HG03175 (cell line): Measurements from ENCODE around the gene ERF.

Source experiments
- ATAC-seq: cut with Tn5 transposase; IDR thresholded peaks from one replicate; pipeline ENCODE4 v1.9.1; 2021; ENCODE audit warnings: mild to moderate bottlenecking, moderate library complexity; ENCODE audit not compliant: unreplicated experiment

The ERF gene

DNA sequence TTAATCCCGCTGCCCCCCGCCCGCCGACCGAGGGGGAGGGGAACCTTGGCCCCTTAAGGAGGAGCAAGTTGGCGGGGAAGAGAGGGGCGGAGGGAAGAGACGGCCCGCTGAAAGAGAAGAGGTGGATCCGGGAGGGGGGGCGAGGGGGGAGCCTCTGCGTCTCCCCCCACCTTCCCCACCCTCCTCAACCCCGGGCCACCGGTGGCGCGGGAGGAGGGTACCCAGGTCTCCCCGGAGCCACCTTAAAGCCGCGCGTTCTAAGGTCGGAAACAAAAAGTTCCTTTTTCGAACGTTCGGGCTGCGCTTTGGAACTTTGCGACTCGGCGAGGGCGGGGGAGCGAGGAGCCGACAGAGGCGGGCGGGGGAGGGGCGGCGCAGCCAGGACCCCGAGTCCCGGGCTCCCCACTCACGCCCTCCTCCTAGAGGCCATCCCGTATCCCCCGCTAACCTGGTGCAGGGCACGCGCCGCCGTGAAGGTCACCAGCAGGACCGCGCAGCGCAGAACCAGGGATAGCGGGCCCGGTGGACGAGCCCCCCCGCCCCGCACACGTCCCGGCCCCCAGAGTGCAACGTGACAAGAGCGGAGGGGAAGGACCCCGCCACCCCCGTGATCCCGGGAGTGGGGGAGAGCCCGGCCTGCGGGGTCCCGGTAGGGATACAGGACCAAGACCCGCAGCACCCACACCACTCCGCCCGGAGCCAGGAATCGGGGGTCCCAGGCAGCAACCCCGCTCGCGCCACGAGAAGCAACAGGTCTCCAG, 659 bp downstream of the ERF start:
- peak; percentile 27 for ATAC-seq

DNA sequence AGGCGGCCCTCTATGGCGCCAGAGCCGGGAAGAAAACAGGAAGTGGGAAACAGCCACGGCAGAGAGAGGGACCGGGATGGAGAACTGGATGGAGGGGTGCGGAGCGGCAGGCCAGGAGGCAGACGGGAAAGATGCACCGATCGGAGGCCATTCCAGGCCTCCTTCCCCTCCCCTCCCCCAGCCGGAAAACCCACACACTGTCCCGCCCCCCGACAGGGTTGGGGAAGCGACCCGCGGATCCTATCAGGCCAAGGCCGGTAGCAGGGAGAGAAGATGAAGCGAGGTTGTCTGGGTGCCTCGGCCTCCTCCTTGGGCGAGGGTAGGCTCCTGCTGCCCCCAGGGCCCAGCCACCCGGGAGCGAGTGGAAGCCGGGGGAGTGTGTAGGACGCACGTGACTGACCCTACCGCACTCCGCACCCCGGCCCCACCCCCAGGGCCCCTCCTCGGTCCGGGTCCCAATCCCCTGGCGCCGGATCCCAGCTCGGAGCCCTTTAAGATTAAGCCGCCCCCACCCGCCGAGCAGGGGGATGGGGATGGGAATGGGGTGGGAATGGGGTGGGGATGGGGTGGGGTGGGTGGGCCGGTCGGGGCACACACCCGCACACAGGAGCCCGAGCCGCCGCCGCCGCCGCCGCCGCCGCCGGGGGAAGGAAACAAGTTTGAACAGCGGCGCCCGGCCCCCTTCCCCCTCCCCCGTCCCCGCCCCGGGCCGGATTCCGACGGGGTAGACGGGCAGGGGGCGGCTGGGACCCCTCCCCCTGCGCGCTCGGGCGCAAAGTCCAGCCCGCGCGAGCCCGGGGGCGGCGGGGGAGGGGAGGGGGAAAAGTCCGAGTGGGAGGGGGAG, 1.5 kb downstream of the ERF start:
- peak; percentile 23 for ATAC-seq

DNA sequence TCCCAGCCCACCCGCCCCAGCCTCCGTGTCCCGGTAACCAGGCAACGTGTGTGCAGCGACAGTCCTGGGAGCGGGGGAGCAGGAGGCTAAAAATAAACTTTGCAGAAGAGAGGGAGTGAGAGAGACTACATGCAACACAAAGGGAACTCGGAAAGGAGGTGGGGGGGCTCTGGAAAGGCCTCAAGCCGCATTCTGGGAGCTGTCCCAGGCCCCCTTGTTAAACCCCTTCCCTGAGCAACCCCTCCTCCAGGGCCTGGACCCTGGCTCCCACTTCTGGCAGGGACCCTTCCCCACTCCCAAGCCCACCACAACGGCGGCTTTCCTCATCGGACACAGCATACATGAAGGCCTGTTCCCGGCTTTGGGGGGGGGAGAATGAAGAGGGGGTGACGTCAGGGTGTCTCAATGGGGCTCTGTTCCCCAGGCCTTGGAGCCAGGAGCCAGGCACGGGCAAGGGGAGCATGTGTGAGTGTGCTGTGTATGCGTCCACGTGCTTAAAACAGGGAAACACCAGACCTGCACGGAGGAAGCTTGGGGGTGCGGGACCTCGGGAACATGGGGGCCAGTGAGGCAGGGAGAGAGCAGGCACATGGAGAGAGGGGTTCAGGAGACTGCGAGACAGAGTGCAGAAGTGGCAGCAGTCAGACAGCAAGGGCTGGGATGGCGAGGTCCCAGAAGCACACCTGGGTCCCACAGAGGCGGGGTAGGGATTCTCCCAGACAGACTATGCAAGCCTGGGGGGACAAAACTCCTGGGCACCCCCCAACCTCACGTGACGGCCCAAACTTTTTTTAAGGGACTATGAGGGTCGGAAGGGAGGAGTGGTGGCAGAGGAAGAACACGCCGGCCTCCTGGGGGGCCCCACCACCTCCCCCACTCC, 2.3 kb downstream of the ERF start:
- no peak for ATAC-seq

DNA sequence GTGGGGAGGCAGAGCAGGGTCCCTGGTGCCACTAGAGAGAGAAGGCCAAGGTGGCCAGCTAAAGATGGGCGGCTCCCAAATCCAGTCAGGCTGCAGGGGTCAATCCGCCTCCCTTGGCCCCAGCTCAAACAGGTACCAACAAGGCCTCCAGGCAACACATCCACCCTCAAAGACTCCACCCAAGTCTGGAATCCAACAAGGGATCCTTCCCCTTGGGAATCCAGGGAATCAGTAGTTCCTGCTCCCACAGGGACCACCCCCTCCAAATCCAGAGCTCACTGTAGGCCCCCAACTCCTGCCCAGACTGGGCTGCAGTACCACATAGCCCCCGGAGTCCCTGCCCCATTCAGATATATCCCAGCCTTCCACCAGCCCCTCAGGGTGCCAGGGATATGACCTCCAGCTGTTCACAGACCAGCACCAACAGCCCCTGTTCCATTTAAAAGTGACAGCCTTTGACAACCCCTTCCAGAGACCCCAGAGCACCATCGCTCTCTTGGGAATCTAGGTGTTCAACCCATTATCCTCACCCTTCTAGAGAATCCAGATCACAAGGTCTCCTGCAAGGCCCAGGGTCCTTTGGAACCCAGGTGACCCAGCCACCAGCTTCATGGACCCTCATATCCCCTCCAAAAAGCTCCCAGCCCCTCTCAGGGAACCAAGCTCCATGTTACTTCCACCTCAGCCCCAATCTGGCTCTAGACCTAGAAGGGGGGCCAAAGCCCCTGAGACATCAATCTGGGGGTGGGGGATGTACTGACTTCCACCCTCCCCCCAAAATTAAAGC, 3.2 kb downstream of the ERF start:
- ATAC-seq: no peak

DNA sequence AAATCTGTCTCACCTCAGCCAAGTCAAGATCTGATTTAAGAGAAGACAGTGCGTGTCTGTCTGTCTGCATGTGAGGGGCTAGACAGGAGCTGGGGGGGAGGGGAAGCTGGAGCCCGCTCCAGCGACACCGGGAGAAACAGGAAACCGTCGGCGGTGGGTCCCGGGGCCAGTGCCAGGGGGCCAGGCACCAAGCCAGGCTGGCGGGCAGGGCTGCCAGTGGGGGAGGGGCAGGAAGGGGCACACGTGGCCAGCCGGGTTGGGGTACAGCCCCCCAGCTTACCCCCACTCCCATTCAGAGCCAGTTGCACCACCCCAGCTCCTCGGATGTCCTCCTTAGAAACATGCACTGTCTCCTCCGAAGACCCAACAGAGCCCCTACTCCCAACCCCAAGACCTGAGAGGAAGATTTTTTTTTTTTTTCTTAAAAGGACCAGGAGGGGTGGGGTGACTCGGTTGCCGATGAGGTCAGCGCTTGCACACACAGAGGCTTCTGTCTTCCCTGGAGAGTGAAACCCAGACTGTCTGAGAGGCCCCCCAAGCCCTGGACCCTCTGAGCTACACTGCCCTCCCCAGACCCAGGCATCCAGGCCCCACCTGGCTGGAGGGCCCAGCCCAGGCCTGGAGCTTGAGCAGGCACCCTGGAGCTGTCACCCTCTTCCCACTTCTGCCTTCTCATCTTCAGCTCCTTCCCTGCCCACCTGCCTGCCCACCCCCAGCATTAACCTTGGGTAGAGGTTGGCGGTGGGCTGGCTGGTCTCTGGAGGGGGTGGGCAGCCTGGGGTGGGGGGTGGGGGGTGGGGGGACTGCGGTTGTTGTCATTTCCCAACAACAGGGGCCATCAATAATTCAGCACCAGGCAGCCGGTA, 4.0 kb downstream of the ERF start:
- no peak for ATAC-seq

DNA sequence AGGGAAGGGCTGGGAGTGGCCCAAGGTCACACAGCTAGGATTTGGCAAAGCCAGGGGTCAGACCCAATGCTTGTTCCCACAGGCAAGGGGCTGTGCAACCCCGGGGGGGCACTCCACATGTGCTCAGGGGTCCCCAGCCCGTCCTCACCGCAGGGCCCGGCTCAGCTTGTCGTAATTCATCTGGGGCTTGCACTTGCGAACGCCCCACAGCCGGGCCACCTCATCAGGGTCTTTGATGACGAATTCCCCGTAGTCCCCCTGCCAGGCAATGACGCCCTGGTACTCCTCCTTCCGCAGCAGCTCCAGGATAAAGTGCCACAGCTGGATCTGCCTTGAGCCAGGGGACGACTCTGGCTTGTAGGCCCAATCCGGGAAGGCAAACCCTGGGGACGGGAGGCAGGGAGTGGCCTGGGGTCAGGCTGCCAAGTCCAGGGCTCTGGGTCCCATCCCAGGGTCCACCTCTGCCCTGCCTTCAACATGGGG, 4.7 kb downstream of the ERF start:
- no peak for ATAC-seq

DNA sequence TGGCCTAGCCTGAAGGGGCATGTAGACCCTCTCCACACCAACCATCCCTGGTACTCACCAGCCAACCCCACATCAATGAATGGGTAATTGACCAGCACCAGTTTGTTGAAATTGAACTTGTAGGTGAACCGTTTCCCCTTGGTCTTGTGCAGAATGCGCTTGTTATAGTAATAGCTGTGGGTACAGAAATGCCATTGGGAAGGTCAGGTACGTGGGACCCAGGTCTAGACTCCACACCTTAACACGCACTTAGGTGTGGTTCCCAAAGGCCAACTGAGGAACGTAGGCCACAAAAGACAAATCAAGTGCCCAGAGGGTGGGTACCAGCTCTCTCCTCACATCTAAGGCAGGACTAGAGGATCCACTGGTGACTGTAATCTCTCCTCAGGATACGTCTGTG, 5.2 kb downstream of the ERF start:
- ATAC-seq: no peak

DNA sequence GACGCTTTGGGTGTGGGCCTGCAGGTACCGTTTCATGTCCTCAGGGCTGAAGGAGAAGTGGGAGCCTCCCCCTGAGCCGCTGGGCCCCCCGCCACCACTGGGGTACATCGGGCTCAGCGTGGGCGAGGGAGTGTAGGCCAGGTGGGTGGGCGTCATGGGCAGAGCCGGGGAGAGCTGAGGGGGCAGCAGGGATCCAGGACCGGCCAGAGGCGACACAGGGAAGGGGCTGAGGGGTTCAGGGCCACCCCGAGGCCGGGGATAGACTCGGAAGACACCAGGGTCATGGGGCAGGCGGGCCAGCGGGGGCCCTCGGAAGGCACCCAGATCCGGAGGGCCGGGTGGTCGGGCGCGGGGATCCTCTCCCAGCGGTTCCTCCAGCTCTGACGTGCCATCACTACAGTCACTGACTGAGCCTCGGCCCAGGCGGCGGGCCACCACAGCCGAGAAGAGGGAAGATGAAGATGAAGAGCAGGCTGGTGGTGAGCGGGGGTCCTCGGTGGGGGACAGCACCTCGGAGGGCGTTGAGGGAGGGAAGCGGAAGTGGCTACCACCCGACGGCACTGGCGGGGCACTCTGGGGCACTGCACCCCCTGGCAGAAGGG, 5.7 kb downstream of the ERF start:
- ATAC-seq: no peak

DNA sequence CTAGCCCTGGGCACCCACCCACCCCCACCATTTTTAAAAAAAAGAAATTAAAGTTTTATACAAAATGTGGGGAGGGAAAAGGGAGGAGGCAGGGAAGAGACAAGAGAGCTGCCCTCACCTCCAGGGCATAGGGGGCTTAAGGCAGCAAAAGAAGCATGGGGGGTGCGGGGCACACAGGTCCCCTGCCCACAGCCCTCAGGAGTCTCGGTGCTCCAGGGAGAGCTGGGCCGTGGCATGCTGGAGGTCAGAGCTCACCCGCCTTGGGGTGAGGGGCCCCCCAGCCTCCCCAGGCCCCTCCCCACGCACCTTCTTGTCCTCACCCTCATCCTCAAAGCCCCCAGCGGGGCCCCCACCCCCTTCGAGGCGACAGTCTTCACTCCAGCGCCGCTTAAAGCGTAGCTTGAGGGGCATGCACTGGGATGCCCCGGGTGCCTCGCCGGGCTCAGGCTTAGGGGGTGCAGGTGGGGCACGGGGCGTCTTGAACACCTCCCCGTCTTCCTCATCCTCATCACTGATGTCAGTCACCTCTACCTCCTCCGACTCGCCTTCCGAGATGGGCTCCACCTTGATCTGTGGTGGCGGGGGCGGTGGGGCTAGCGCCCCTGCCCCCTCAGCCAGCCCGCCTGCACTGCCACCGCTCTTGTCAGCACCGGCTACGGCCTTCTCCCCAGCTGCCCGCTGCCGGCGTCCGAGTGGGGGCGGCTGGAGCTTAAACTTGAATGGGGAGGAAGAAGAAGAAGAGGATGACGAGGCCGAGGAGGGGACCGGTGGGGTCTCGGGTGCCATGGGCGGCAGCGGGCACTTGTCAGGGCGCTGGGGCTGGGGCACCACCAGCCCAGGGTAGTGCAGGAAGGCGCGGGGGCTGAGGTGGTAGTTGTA, 6.4 kb downstream of the ERF start:
- ATAC-seq: no peak

DNA sequence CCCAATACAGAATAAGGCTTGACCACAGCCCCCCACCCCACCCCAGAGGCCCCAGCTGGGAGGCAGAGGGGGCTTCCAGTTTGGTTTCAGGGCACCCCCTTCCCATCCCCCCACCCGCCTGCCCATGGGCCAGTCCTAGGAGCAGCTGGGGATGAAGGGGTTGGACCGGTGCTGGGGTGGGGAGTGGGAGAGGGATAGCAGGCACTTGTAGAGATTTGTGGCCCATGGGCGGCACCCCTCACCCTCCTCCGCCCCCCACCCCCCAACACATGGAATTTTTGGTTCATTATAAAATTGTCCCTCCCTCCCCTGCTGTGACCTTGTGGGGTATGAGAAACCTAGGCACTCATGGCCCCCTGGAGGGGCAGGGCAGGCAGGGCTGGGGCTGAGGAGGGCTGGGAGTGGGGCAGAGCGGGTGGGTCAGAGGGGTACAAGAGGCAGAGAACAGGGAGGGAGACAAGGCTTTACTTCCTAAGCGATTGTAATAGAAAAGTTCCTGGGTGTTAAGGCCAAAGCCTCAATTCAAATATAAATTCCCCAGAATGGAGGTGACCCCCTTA, 7.2 kb downstream of the ERF start:
- no peak for ATAC-seq

DNA sequence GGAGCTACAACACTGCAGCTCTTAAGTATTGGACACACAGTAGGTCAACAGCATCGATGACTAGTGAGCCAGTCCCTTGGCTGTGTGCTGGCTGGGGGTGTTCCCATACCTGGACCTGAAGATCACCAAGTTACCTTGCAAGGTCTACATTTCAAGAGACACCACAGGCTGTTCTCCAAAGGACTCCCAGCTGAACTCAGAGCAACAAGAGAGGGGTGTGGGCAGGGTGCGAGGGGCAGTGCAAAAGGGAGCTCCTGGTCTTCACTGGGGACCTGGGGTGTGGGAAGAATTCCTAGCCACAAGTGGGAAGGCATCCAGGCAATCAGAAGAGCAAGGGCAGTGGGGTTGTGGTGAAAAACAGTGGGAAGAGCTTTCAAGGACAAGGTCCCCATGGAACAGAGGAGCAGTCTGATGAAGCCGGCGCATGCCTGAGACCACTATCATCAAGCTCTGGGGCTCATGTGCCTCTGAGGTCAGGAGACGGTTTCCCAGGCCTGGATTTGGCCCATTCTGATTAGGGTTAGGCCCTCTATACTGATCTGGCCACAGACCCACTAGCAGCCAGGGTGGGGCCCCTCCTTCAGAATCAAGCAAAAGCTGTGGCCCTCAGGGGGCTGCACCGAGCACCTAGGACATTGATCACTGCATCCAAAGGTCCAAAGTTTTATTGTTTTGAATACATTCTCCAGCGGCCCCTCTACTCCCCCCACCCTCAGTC, 7.8 kb downstream of the ERF start:
- ATAC-seq: no peak

DNA sequence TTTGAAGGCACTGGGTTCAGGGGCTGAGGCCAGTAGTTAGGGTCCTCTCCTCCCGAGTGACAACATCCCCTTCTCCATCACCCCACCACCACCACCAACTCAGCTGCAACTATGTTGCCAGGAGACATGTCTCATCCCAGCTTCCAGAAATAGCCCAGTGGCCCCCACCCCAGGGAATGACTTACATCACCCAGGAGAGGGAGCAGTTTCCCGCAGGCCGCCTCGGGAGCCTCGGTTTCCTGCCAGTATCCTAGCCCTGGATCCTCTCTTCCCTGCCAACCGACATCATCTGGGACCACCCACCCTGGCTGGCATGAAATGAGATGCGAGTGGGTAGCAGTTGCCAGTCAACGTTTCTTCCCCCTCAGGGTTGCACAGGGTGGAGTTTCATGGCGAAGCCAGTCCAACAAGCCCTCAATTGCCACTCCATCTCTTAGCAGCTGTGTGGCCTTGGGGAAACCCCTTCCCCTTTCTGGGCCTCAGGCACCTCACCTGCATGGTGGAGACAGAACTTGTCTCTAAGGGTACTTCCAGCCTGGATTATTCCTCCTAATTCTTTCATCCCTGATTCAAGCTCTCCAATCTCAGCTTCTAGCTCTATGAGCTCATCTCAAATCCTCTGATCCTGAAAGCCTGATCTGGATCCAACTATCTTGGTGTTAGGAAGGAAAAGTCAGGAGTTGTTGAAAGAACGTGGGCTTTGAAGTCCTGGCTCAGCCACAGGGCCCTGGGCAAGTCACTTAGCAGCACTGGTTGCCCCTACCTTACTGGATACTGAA, 8.6 kb downstream of the ERF start:
- no peak for ATAC-seq

DNA sequence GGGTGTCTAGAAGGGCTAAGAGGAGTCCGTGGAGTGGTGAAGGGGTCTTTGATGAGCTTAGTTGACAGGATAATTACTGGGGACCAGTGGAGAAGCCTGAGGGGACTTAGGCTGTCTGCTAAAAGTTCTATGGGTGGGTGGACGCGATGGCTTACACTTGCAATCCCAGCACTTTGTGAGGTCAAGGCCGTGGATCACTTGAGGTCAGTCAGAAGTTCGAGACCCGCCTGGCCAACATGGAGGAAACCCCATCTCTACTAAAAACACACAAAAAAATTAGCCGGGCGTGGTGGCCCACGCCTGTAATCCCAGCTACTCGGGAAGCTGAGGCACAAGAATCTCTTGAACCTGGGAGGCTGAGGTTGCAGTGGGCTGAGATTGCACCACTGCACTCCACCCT, 9.7 kb downstream of the ERF start:
- no peak for ATAC-seq

DNA sequence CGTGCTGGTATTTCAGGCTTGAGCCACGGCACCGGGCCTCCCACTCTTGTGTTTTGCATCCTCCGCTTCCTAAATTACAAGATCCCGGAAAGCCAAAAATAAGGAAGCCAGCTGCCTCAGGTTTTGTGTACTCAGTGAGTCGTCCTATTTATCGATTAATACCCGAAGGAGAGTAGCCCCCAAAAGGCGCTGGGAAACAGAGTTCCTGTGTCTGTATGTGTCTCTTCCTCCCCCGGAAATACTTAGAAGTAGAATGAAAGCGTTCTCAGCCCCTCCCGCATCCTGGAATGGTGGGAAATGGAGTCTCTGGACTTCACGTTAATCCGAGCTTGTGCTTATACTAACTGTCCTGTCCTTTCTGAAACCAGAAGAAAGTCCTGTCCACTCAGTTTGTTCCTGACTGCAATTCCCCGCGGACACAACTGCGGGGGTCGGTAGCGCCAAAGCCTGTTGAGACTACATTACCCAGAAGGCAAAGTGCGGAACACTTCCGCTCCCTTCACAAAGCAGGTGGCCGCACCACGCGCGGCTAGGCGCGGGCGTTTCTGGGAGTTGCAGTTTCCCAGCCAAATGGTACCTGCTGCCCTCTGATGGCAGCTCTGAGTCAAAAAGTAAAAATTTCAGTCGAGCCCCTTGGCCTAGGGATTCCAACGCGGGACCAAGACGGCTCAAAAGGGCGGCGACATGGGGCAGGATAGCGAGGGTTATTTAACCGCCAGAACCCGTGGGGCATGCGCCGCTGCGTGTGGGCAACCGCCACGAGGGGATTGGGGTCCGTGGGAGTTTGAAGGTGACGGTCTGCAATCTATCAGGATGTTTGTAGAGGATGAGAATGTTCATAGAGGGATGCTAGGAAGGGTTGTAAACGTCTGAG, 10.3 kb downstream of the ERF start:
- peak; percentile 39 for ATAC-seq
